Measurements from ENCODE around the gene NAB2.

DNA sequence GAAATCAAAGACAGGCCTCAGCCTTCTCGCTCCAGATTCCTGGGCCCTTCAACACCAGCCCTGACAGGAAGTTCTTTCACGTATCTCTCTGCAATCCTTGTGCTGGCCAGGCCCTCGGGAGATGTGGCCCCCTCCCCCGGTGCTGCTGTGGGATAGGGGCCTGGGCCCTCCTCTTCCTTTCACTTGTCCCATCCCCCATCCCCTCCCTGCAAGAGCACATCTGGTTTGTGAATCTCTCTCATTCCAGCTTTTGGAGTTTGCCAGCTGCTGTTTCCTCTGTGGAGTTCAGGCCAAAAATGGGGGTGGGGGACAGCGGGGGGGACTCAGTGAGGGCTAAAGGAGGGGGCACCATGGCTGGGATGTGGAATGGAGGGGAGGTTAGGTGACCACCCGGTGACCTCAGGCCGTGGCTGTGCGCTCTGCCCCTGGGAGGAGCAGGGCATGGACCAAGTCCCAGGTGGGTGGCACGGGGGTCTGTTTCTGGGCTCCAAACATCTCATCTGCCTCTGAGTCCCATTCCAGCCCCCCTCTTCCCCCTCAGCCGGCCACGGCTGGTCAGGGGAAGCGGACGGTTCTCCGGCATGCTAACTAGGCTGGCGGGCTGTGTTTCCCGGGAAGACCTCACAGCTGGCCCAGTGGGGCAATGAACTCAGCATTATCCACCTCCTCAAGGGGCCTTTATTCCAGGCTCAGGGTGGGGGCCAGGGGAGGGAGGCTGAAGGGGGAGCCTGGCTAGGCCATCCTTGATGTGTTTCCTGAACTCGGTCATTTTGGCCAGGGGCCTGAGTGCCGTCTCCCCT is 46.8 kb downstream of the NAB2 start:
- TF ChIP-seq, protein P1, sequence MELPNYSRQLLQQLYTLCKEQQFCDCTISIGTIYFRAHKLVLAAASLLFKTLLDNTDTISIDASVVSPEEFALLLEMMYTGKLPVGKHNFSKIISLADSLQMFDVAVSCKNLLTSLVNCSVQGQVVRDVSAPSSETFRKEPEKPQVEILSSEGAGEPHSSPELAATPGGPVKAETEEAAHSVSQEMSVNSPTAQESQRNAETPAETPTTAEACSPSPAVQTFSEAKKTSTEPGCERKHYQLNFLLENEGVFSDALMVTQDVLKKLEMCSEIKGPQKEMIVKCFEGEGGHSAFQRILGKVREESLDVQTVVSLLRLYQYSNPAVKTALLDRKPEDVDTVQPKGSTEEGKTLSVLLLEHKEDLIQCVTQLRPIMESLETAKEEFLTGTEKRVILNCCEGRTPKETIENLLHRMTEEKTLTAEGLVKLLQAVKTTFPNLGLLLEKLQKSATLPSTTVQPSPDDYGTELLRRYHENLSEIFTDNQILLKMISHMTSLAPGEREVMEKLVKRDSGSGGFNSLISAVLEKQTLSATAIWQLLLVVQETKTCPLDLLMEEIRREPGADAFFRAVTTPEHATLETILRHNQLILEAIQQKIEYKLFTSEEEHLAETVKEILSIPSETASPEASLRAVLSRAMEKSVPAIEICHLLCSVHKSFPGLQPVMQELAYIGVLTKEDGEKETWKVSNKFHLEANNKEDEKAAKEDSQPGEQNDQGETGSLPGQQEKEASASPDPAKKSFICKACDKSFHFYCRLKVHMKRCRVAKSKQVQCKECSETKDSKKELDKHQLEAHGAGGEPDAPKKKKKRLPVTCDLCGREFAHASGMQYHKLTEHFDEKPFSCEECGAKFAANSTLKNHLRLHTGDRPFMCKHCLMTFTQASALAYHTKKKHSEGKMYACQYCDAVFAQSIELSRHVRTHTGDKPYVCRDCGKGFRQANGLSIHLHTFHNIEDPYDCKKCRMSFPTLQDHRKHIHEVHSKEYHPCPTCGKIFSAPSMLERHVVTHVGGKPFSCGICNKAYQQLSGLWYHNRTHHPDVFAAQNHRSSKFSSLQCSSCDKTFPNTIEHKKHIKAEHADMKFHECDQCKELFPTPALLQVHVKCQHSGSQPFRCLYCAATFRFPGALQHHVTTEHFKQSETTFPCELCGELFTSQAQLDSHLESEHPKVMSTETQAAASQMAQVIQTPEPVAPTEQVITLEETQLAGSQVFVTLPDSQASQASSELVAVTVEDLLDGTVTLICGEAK (IDR thresholded peaks at IDR 0.05) = no peak
- TF ChIP-seq, protein P1 (CRISPR knock-in tag; IDR thresholded peaks at IDR 0.05) = no peak
- TF ChIP-seq NR1H2 (CRISPR knock-in tag; IDR thresholded peaks at IDR 0.05) (no peak), POLR2H (tag; IDR thresholded peaks at IDR 0.05; ENCODE audit: low read depth) (no peak), HMGN3 (IDR thresholded peaks at IDR 0.05; ENCODE audit: borderline replicate concordance, extremely low read depth, insufficient read length, low read depth, low read length) (no peak), FOXK1 (CRISPR knock-in tag; IDR thresholded peaks at IDR 0.05; ENCODE audit: borderline replicate concordance) (no peak), BHLHE40 (IDR thresholded peaks at IDR 0.05; ENCODE audit: low read length) (no peak), NKRF (IDR thresholded peaks at IDR 0.05; ENCODE audit: borderline replicate concordance) (no peak), CTCF (IDR thresholded peaks at IDR 0.05 in 2 of 3, conservative IDR thresholded peaks at IDR 0.05 in 1 of 3; ENCODE audit: insufficient read depth in 2 of 3, low read depth in 1 of 3, low read length in 3 of 3) (no peak), MXI1 (IDR thresholded peaks at IDR 0.05; ENCODE audit: low read depth, low read length) (no peak), MAFF (IDR thresholded peaks at IDR 0.05; ENCODE audit: low read length) (no peak), TAF1 (IDR thresholded peaks at IDR 0.05; ENCODE audit: control insufficient read depth, extremely low read depth, insufficient read depth, low read length, severe bottlenecking) (no peak)
- TF ChIP-seq, protein P2, sequence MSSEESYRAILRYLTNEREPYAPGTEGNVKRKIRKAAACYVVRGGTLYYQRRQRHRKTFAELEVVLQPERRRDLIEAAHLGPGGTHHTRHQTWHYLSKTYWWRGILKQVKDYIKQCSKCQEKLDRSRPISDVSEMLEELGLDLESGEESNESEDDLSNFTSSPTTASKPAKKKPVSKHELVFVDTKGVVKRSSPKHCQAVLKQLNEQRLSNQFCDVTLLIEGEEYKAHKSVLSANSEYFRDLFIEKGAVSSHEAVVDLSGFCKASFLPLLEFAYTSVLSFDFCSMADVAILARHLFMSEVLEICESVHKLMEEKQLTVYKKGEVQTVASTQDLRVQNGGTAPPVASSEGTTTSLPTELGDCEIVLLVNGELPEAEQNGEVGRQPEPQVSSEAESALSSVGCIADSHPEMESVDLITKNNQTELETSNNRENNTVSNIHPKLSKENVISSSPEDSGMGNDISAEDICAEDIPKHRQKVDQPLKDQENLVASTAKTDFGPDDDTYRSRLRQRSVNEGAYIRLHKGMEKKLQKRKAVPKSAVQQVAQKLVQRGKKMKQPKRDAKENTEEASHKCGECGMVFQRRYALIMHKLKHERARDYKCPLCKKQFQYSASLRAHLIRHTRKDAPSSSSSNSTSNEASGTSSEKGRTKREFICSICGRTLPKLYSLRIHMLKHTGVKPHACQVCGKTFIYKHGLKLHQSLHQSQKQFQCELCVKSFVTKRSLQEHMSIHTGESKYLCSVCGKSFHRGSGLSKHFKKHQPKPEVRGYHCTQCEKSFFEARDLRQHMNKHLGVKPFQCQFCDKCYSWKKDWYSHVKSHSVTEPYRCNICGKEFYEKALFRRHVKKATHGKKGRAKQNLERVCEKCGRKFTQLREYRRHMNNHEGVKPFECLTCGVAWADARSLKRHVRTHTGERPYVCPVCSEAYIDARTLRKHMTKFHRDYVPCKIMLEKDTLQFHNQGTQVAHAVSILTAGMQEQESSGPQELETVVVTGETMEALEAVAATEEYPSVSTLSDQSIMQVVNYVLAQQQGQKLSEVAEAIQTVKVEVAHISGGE (CRISPR knock-in tag; IDR thresholded peaks at IDR 0.05) = no peak

All from K562 (cell line).